B cell (primary cell): ENCODE measurements around the gene SLC39A11. TPM values are rescaled to one million over a fixed set of nuclear protein-coding genes. Genes with fewer than 3 reads are reported as not detected.

Source experiments
- ATAC-seq: fragments of 200-7000 bp; cut with Tn5 transposase; one replicate; pipeline ENCODE4 v1.10.0; 2021; ENCODE audit warnings: low read depth, mild to moderate bottlenecking, moderate number of reproducible peaks, moderate library complexity
- CTCF ChIA-PET: fragments of 350-600 bp; sonication (Branson Sonifier 250); formaldehyde crosslinking; loops from one replicate; lab custom pipeline; 2021; ENCODE audit warnings: antibody characterized with exemption, inconsistent platforms; lab: Charles Lee
- POLR2A ChIA-PET: fragments of 350-600 bp; sonication (Branson Sonifier 250); formaldehyde crosslinking; loops from one replicate; lab custom pipeline; 2021; ENCODE audit warnings: antibody characterized with exemption; lab: Charles Lee
- DNase-seq: peaks from one replicate; pipeline ENCODE4 v3.0.0; 2013
- H2AFZ ChIP-seq: 2 replicates; pipeline ENCODE4 v1.6.1; 2012; ENCODE audit warnings: mild to moderate bottlenecking, low read depth, low read length; ENCODE audit not compliant: insufficient read depth, poor library complexity, severe bottlenecking
- H3K27ac ChIP-seq, 2 donors: 1 replicate in 1 of 2; 2 replicates in 1 of 2; pipeline ENCODE4 v1.5.1; 2012 to 2013; ENCODE audit warnings: low read length in 2 of 2, mild to moderate bottlenecking in 2 of 2, moderate library complexity in 1 of 2
- H3K27me3 ChIP-seq, 4 experiments: fragments of 200-600 bp in 1 of 4; sonication (generic) in 1 of 4; replicated peaks in 1 of 4; 1 replicate in 2 of 4; 2 replicates in 2 of 4; pipeline versions ENCODE4 v1.6.1 to v1.7.0; 2013 to 2016; ENCODE audit warnings: low read length in 3 of 4, mild to moderate bottlenecking in 2 of 4, mixed read lengths in 1 of 4, moderate library complexity in 1 of 4; ENCODE audit not compliant: insufficient read depth in 4 of 4, control insufficient read depth in 3 of 4; ENCODE audit errors: control extremely low read depth in 1 of 4
- H3K36me3 ChIP-seq, 2 experiments: replicated peaks in 1 of 2; 1 replicate in 1 of 2; 2 replicates in 1 of 2; pipeline versions ENCODE4 v1.6.1 to v1.7.1; 2013; ENCODE audit warnings: low read length in 1 of 2; ENCODE audit not compliant: insufficient read depth in 2 of 2, control insufficient read depth in 1 of 2; ENCODE audit errors: control extremely low read depth in 1 of 2, extremely low read depth in 1 of 2
- H3K4me1 ChIP-seq, 2 donors: fragments of 200-600 bp in 1 of 2; sonication (generic) in 1 of 2; 1 replicate in 1 of 2; 2 replicates in 1 of 2; pipeline versions ENCODE4 v1.5.1 to v1.6.1; 2013 to 2017; ENCODE audit warnings: low read length in 2 of 2; ENCODE audit not compliant: control insufficient read depth in 2 of 2, insufficient read depth in 2 of 2
- H3K4me2 ChIP-seq: replicated peaks from 2 replicates; pipeline ENCODE3; 2012; ENCODE audit warnings: mild to moderate bottlenecking, low read depth, low read length; ENCODE audit not compliant: poor library complexity, severe bottlenecking
- H3K4me3 ChIP-seq, 5 experiments: fragments of 200-600 bp in 1 of 5; sonication (generic) in 1 of 5; 1 replicate in 3 of 5; 2 replicates in 2 of 5; pipeline versions ENCODE4 v1.5.1 to v1.7.0; 2011 to 2016; ENCODE audit warnings: low read length in 4 of 5, mild to moderate bottlenecking in 4 of 5, low read depth in 2 of 5, control low read depth in 1 of 5, moderate library complexity in 1 of 5; ENCODE audit not compliant: insufficient read depth in 1 of 5; ENCODE audit errors: control extremely low read depth in 1 of 5, extremely low read depth in 1 of 5
- H3K79me2 ChIP-seq: fragments of 200-600 bp; sonication (generic); one replicate; pipeline ENCODE4 v1.6.0; 2016; ENCODE audit warnings: low read length; ENCODE audit not compliant: control insufficient read depth, insufficient read depth
- H3K9ac ChIP-seq: fragments of 200-600 bp; sonication (generic); 2 replicates; pipeline ENCODE4 v1.6.1; 2017; ENCODE audit warnings: mild to moderate bottlenecking, low read length, moderate library complexity
- H3K9me3 ChIP-seq, 3 donors: one replicate each; pipeline versions ENCODE4 v1.6.1 to v1.7.1; 2013; ENCODE audit warnings: low read length in 2 of 3; ENCODE audit not compliant: control insufficient read depth in 2 of 3, insufficient read depth in 1 of 3; ENCODE audit errors: control extremely low read depth in 1 of 3
- H4K20me1 ChIP-seq: 2 replicates; pipeline ENCODE4 v1.6.0; 2012; ENCODE audit warnings: mild to moderate bottlenecking, low read length; ENCODE audit not compliant: insufficient read depth, control insufficient read depth, poor library complexity, severe bottlenecking
- H3K27ac Mint-ChIP-seq: one replicate; pipeline ENCODE4 v1.8.0; 2021; ENCODE audit warnings: mixed read lengths
- H3K27me3 Mint-ChIP-seq: one replicate; pipeline ENCODE4 v1.8.0; 2021; ENCODE audit warnings: mixed read lengths
- H3K4me1 Mint-ChIP-seq: one replicate; pipeline ENCODE4 v1.8.0; 2021; ENCODE audit warnings: mixed read lengths
- H3K4me3 Mint-ChIP-seq: one replicate; pipeline ENCODE4 v1.8.0; 2021; ENCODE audit warnings: mixed read lengths
- H3K9me3 Mint-ChIP-seq: one replicate; pipeline ENCODE4 v1.8.0; 2022; ENCODE audit warnings: mixed read lengths; ENCODE audit not compliant: insufficient read depth
- CTCF ChIP-seq: fragments of 200-600 bp; IDR thresholded peaks from one replicate; pipeline ENCODE4 v1.8.0; 2022; ENCODE audit warnings: antibody characterized with exemption, mild to moderate bottlenecking
- EZH2 ChIP-seq: IDR thresholded peaks from 2 replicates; pipeline ENCODE4 v1.6.1; 2012; ENCODE audit warnings: borderline replicate concordance, low read depth, mild to moderate bottlenecking, moderate library complexity, low read length; ENCODE audit not compliant: insufficient read depth, poor library complexity, severe bottlenecking
- WGBS: methylation state at CpG from one replicate; pipeline ENCODE4 v1.1.5; 2013; ENCODE audit warnings: missing lambda C conversion rate; ENCODE audit not compliant: insufficient coverage; 5-methylcytosine and 5-hydroxymethylcytosine counted together
- intact Hi-C: fragments of 100-400 bp; cut with micrococcal nuclease; formaldehyde crosslinking; loops from one replicate; pipeline ENCODE4 v1.10.0; 2022
- polyA plus RNA-seq: library from polyadenylated mRNA; depleted of rRNA; stranded (reverse); fragments of >200 nt; gene quantifications from 2 replicates; pipeline ENCODE4 v1.2.3, GENCODE V29; 2012
- total RNA-seq, 2 donors: library from RNA; stranded (reverse); fragments of 120-200 nt in 1 of 2; gene quantifications; 1 replicate in 1 of 2; 2 replicates in 1 of 2; pipeline versions ENCODE4 v1.2.3 to v1.2.4, GENCODE V29; 2013 to 2022

Gene SLC39A11
- total and polyA plus RNA-seq, 2 donors (not counting 1 experiment from before 2014, with no cell fraction given): 6.9 to 39.6 TPM

DNA sequence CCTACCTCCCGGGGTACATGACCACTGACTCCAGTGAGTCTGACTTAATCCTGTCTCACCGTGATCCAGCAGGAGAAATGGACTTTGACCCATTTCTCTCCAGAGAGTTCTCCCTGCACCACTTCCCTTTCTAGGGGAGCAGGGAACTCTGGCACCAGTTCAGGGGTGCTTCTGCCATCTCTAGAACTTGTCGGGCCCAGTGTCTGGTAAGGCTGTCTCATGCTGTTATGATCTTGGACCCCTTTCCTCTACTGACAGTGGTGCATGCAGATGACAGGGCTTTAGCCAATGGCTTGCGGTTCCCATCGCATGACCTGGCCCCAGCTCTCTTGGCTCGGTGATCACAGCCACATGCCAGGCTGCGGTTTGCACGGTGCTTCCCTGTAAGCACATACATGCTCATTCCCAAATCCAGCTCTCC lies 62.0 kb downstream of the SLC39A11 start:
- Histone ChIP-seq H3K4me3 (no peak overlapping the region), H3K36me3 (peaks cover 0 to 17% of the 10 kb centered on the region in 2 experiments), H3K9me3 (no peaks in the 10 kb centered on the region), H3K4me1 (no peaks in the 10 kb centered on the region), H2AFZ (no peak overlapping the region), H3K4me2 (no peak overlapping the region), H3K9ac (no peak overlapping the region), H3K27ac (no peak overlapping the region), H3K27me3 (no peaks in the 10 kb centered on the region), H3K79me2 (no peaks in the 10 kb centered on the region), H4K20me1 (no peaks in the 10 kb centered on the region)
- CTCF ChIA-PET: no interaction called here
- Mint-ChIP-seq H3K27ac (no peak overlapping the region), H3K27me3 (no peaks in the 10 kb centered on the region), H3K4me1 (no peaks in the 10 kb centered on the region), H3K4me3 (no peak overlapping the region), H3K9me3 (no peaks in the 10 kb centered on the region)
- no peak for ATAC-seq
- no peak for DNase-seq
- TF ChIP-seq CTCF: no peak
- TF ChIP-seq EZH2: no peak
- 96% methylated on average over 7 of the region's 8 CpGs for WGBS
- intact Hi-C loops: no loop called here
- POLR2A ChIA-PET: no interaction called here

DNA sequence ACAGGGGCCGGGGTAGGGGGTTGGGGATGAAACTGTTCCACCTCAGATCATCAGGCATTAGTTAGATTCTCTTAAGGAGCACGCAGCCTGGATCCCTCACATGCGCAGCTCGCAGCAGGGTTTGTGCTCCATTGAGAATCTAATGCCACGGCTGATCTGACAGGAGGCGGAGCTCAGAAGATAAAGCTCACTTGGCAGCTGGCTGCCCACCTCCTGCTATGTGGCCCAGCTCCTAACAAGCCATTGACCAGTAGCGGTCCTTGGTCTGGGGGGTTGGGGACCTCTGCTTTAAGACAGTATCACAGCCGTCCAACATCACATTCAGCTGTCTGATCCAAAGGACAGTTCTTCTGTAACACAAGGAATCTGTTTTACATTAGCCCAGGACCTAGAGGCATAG lies 62.5 kb downstream of the SLC39A11 start:
- WGBS: 100% methylated on average over 1 of the region's 8 CpGs
- H3K4me1 Mint-ChIP-seq: no peaks in the 10 kb centered on the region

More for the DNA sequence above, 62.5 kb downstream of the SLC39A11 start:
- DNase-seq (no peak), ATAC-seq (no peak)
- H3K27ac Mint-ChIP-seq: no peak overlapping the region
- Histone ChIP-seq H3K9me3 (no peaks in the 10 kb centered on the region), H2AFZ (no peak overlapping the region), H4K20me1 (no peaks in the 10 kb centered on the region), H3K27ac (no peak overlapping the region), H3K9ac (no peak overlapping the region), H3K79me2 (no peaks in the 10 kb centered on the region), H3K27me3 (no peaks in the 10 kb centered on the region), H3K4me3 (no peak overlapping the region), H3K4me2 (no peak overlapping the region), H3K36me3 (peaks cover 0 to 17% of the 10 kb centered on the region in 2 experiments), H3K4me1 (no peaks in the 10 kb centered on the region)
- H3K27me3 Mint-ChIP-seq: no peaks in the 10 kb centered on the region
- no peak for TF ChIP-seq EZH2
- no peak for TF ChIP-seq CTCF
- intact Hi-C loops: no loop called here
- no peak overlapping the region for H3K4me3 Mint-ChIP-seq
- ChIA-PET POLR2A (no interaction called here), CTCF (no interaction called here)
- no peaks in the 10 kb centered on the region for H3K9me3 Mint-ChIP-seq
